Smooth muscle cell (in vitro differentiated cells): ENCODE data around the gene RUNX1. TPM values are rescaled to one million over a fixed set of nuclear protein-coding genes. Genes with fewer than 3 reads are reported as not detected.

Experiments used
- DNase-seq: peaks from one replicate; lab custom pipeline; 2025; ENCODE audit not compliant: unreplicated experiment; lab: John Stamatoyannopoulos, UW
- H2AFZ ChIP-seq: fragments of 200-600 bp; sonication (generic); 2 replicates; pipeline ENCODE4 v1.6.0; 2016; ENCODE audit warnings: antibody characterized with exemption, low read depth, mild to moderate bottlenecking
- H3F3A ChIP-seq: fragments of 200-600 bp; sonication (generic); 2 replicates; pipeline ENCODE4 v1.6.0; 2017; ENCODE audit warnings: antibody characterized with exemption, low read depth
- H3K27ac ChIP-seq: fragments of 200-600 bp; sonication (generic); 2 replicates; pipeline ENCODE4 v1.5.1; 2016; ENCODE audit warnings: low read depth, mild to moderate bottlenecking
- H3K27me3 ChIP-seq: fragments of 200-600 bp; sonication (generic); 2 replicates; pipeline ENCODE4 v1.6.1; 2016; ENCODE audit warnings: low read depth, mild to moderate bottlenecking
- H3K36me3 ChIP-seq: fragments of 200-600 bp; sonication (generic); 2 replicates; pipeline ENCODE4 v1.5.1; 2016; ENCODE audit warnings: low read depth
- H3K4me1 ChIP-seq: fragments of 200-600 bp; sonication (generic); 2 replicates; pipeline ENCODE4 v1.5.1; 2016; ENCODE audit warnings: low read depth
- H3K4me2 ChIP-seq: fragments of 200-600 bp; sonication (generic); 2 replicates; pipeline ENCODE4 v1.6.0; 2016; ENCODE audit warnings: mild to moderate bottlenecking
- H3K4me3 ChIP-seq: fragments of 200-600 bp; sonication (generic); 2 replicates; pipeline ENCODE4 v1.5.1; 2016; ENCODE audit warnings: mild to moderate bottlenecking
- H3K79me2 ChIP-seq: fragments of 200-600 bp; sonication (generic); 2 replicates; pipeline ENCODE4 v1.6.0; 2016; ENCODE audit warnings: low read depth, mild to moderate bottlenecking
- H3K9ac ChIP-seq: fragments of 200-600 bp; sonication (generic); 2 replicates; pipeline ENCODE4 v1.6.0; 2016; ENCODE audit warnings: low read depth
- H3K9me3 ChIP-seq: fragments of 200-600 bp; sonication (generic); replicated peaks from 2 replicates; pipeline ENCODE4 v1.5.1; 2016; ENCODE audit warnings: low read depth
- H4K20me1 ChIP-seq: fragments of 200-600 bp; sonication (generic); 2 replicates; pipeline ENCODE4 v1.6.0; 2016; ENCODE audit warnings: low read depth
- WGBS: methylation state at CpG from one replicate; pipeline ENCODE4 v1.1.7; 2016; ENCODE audit warnings: low lambda C conversion rate; 5-methylcytosine and 5-hydroxymethylcytosine counted together
- polyA plus RNA-seq: library from polyadenylated mRNA; unstranded; fragments of >200 nt; fragmentation: Nextera tagmentation; extraction: Ambion mirVana; gene quantifications from 2 replicates; pipeline ENCODE4 v1.2.1, GENCODE V29; 2016
- total RNA-seq: library from RNA; depleted of rRNA; stranded (reverse); fragments of >200 nt; gene quantifications from 2 replicates; pipeline ENCODE4 v1.2.3, GENCODE V29; 2014
- TF ChIP-seq, protein P1 (sequence below): fragments of 200-600 bp; sonication (generic); IDR thresholded peaks from 2 replicates; pipeline ENCODE4 v1.5.1; 2017; ENCODE audit warnings: borderline replicate concordance, mild to moderate bottlenecking, antibody characterized with exemption; ENCODE audit not compliant: insufficient read depth, poor library complexity, severe bottlenecking

RUNX1 gene
- total and polyA plus RNA-seq, 2 experiments from 2014 or later, result 33.4 to 97.6 TPM

DNA sequence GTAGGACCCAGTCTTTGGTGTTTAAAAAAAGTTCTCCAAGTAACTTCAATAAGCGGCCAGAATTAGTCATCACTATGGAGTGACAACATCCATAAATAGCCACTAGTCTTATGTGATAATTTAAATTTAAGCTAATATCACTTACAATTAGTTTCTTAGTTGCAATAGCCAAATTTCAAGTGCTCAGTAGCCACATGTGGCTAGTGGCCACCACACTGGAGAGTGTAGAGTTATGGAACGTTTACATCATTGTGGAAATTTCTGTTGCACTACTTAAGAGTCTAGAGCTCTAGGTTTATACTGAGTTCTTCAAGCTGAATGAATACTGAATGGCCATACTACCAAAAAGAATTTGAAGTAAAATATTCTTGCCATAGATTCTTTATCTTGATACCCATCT, 121.1 kb downstream of the RUNX1 start:
- Histone ChIP-seq H3K9me3 (no peaks in the 10 kb centered on the region), H3F3A (no peaks in the 10 kb centered on the region), H3K79me2 (peaks cover 3% of the 10 kb centered on the region), H3K27me3 (no peaks in the 10 kb centered on the region), H4K20me1 (peaks cover 23% of the 10 kb centered on the region), H3K4me2 (no peak overlapping the region), H3K9ac (no peak overlapping the region), H3K27ac (no peak overlapping the region), H3K36me3 (no peaks in the 10 kb centered on the region), H3K4me1 (no peaks in the 10 kb centered on the region), H2AFZ (no peak overlapping the region), H3K4me3 (no peak overlapping the region)
- DNase-seq, result no peak
- 85% methylated on average over 2 of the region's 2 CpGs for WGBS
- TF ChIP-seq, protein P1, sequence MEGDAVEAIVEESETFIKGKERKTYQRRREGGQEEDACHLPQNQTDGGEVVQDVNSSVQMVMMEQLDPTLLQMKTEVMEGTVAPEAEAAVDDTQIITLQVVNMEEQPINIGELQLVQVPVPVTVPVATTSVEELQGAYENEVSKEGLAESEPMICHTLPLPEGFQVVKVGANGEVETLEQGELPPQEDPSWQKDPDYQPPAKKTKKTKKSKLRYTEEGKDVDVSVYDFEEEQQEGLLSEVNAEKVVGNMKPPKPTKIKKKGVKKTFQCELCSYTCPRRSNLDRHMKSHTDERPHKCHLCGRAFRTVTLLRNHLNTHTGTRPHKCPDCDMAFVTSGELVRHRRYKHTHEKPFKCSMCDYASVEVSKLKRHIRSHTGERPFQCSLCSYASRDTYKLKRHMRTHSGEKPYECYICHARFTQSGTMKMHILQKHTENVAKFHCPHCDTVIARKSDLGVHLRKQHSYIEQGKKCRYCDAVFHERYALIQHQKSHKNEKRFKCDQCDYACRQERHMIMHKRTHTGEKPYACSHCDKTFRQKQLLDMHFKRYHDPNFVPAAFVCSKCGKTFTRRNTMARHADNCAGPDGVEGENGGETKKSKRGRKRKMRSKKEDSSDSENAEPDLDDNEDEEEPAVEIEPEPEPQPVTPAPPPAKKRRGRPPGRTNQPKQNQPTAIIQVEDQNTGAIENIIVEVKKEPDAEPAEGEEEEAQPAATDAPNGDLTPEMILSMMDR, result no peak

DNA sequence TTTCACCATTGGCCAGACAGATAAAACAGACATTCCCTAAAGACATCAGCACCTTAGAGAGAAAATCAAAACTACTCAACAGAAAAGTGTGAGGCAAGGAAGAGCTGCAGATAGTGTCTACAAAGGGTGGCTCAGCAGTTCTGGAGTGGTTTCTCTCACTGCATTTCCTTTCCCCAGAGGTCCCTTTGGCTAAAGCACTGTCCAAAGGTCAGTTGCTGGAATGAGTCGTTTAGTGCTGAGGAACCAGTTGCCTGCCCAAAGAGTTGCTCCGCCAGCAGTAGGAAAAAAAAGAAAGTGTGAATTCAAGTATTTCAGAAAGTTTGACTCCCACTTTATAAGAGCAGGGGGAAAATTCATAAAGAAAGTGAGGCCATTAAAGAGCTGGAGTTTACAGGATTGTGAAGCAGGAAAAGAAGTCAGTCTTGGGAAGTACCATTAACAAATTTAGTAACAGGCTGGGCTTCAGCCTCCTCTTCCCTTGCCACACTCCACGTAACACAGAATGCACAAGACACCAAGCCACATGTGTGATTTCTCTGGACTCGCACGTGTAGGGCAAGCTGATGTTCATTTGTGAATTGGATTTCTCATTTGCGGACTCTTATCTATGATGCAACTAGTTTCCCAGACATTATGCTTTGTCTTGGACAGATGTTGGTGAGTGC, 122.2 kb downstream of the RUNX1 start:
- Histone ChIP-seq H3K4me2 (no peak overlapping the region), H3K9ac (no peak overlapping the region), H2AFZ (no peak overlapping the region), H4K20me1 (peaks cover 30% of the 10 kb centered on the region), H3K27ac (no peak overlapping the region), H3K4me1 (no peaks in the 10 kb centered on the region), H3K4me3 (no peak overlapping the region), H3K27me3 (no peaks in the 10 kb centered on the region), H3F3A (no peaks in the 10 kb centered on the region), H3K79me2 (peaks cover 3% of the 10 kb centered on the region), H3K9me3 (no peaks in the 10 kb centered on the region), H3K36me3 (no peaks in the 10 kb centered on the region)
- DNase-seq, result no peak
- 74% methylated on average over 6 of the region's 6 CpGs for WGBS
- TF ChIP-seq, protein P1, result no peak

- no peak overlapping the region for H2AFZ ChIP-seq
- peaks cover 3% of the 10 kb centered on the region for H3K79me2 ChIP-seq
- H3K36me3 ChIP-seq, result no peaks in the 10 kb centered on the region
- H4K20me1 ChIP-seq, result peaks cover 37% of the 10 kb centered on the region
- TF ChIP-seq, protein P1, result no peak
- H3K27me3 ChIP-seq, result no peaks in the 10 kb centered on the region
- H3K27ac ChIP-seq, result no peak overlapping the region
- no peaks in the 10 kb centered on the region for H3F3A ChIP-seq
- H3K4me2 ChIP-seq, result no peak overlapping the region
- no peak overlapping the region for H3K4me3 ChIP-seq
- WGBS, result 93% methylated on average over 4 of the region's 4 CpGs
- no peak for DNase-seq
- no peaks in the 10 kb centered on the region for H3K9me3 ChIP-seq
- H3K4me1 ChIP-seq, result no peaks in the 10 kb centered on the region
- no peak overlapping the region for H3K9ac ChIP-seq
Measured at GRCh38 chr21:34925597-34925996, 123.5 kb downstream of the RUNX1 start.

GRCh38 chr21:34924771-34925419, 124.2 kb downstream of the RUNX1 start:
- Histone ChIP-seq H4K20me1 (peaks cover 36% of the 10 kb centered on the region), H3K27ac (no peak overlapping the region), H3K4me1 (no peaks in the 10 kb centered on the region), H3K9ac (no peak overlapping the region), H3K4me2 (no peak overlapping the region), H3K27me3 (no peaks in the 10 kb centered on the region), H3F3A (no peaks in the 10 kb centered on the region), H3K4me3 (no peak overlapping the region), H3K9me3 (no peaks in the 10 kb centered on the region), H2AFZ (no peak overlapping the region), H3K36me3 (no peaks in the 10 kb centered on the region), H3K79me2 (peaks cover 3% of the 10 kb centered on the region)
- 100% methylated on average over 1 of the region's 1 CpG for WGBS
- TF ChIP-seq, protein P1, result no peak
- DNase-seq, result no peak
